UCSD-AML1 (cell line): ENCODE measurements around the gene WDR70.
"Not testable (repeated sequence)": the region's sequence is repeated elsewhere in the genome, so short reads cannot be mapped to it uniquely, and the experiment has no call there.

Source experiments
- DNase-seq: peaks from one replicate; lab custom pipeline; 2025; ENCODE audit not compliant: unreplicated experiment; lab: John Stamatoyannopoulos, UW

The WDR70 gene

DNA sequence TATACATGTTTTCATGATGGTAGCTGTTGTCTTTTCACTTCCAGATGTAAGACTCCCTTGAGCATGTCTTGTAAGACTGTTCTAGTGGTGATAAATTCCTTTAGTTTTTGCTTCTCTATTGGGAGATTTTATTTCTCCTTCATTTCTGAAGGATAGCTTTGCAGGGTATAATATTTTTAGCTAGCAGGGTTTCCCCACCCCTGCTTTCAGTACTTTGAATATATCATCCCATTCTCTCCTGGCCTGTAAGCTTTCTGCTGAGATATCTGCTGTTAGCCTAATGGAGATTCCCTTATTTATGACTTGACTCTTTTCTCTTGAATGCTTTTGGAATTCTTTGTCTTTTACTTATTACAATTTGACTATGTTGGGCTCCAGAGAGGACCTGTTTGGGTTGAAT is 249.8 kb downstream of the WDR70 start:
- no peak for DNase-seq

DNA sequence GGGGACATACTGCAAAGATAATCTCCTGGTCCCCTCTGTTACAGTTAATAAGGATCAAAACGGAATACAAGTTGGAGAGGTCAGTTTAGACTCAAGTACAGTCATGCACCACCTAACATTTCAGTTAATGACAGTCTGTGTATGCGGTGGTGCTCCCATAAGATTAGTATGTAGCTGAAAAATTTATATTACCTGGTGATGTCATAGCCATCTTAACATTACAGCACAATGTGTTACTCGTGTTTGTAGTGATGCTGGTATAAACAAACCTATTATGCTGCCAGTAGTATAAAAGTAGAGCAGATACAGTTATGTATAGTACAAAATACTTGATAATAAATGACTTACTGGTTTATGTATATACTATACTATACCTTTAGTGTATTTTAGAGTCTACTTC is 252.8 kb downstream of the WDR70 start:
- no peak for DNase-seq

- DNase-seq, result no peak
Measured at GRCh38 chr5:37637165-37637845, 258.2 kb downstream of the WDR70 start.

GRCh38 chr5:37638897-37639296 is 259.8 kb downstream of the WDR70 start:
- DNase-seq, result no peak

GRCh38 chr5:37640088-37640487 is 261.0 kb downstream of the WDR70 start:
- no peak for DNase-seq

- DNase-seq, result no peak
Measured at GRCh38 chr5:37641933-37642332, 262.8 kb downstream of the WDR70 start.

DNA sequence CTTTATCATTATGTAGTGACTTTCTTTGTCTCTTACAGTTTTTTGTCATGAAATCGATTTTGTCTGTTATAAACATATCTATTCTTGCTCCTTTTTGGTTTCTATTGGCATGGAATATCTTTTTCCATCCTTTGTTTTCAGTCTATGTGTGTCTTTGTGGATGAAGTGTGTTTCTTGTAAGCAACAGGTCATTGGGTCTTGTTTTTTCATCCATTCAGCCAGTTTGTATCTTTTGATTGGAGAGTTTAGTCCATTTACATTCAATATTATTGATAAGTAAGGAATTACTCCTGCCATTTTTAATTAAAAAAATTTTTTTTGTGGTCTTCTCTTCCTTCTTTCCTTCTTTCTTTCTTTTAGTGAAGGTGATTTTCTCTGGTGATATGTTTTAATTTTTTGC is 266.6 kb downstream of the WDR70 start:
- DNase-seq, result no peak

DNA sequence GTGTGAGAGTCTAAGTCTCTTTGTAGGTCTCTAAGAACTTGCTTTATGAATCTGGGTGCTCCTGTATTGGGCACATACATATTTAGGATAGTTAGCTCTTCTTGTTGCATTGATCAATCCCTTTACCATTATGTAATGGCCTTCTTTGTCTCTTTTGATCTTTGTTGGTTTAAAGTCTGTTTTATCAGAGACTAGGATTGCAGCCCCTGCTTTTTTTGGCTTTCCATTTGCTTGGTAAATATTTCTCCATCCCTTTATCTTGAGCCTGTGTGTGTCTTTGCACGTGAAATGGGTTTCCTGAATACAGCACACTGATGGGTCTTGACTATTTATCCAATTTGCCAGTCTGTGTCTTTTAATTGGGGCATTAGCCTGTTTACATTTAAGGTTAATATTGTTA is 275.4 kb downstream of the WDR70 start:
- not testable (repeated sequence) for DNase-seq

- DNase-seq, result no peak
Measured at GRCh38 chr5:37657046-37657445, 277.9 kb downstream of the WDR70 start.

DNA sequence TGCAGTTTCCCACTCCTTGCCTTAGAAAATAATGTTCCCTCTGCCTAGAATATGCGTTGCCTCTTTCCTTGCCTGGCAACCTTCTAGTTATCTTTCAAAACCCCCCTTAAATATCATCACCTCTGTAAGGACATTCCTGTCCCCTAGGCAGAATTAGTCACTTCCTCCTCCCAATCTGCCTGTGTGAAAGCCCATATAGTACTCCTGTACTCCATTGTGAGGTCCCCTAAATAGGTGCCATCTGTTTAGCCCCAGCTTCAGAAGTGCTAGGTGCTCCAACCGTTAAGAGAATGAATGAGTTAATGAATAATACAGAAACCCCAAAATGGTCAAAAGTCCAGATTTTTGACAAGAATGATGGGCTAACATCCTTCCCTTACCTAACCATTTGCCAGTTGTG is 279.3 kb downstream of the WDR70 start:
- no peak for DNase-seq

- no peak for DNase-seq
Measured at GRCh38 chr5:37660319-37660718, 281.2 kb downstream of the WDR70 start.

GRCh38 chr5:37661227-37661920 is 282.3 kb downstream of the WDR70 start:
- DNase-seq, result no peak

DNA sequence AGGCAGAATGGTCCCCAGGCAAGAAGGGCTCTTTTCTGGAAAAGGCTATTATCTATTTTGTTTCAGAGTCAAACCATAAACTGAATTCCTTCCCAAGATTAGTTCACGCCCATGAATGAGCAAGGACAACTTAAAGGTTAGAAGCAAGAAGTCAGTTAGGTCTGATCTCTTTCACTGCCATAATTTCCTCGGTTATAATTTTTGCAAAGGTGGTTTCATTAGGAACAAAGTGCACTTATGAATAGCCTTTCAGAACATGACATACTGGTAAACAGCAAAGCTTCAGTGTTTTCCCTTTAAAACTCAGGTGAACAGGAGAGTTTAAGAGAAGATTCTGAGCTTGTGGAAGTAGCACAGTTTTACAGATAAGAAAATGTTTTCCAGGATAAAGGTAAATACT is 282.8 kb downstream of the WDR70 start:
- no peak for DNase-seq

GRCh38 chr5:37662362-37662761 is 283.2 kb downstream of the WDR70 start:
- DNase-seq, result no peak

DNA sequence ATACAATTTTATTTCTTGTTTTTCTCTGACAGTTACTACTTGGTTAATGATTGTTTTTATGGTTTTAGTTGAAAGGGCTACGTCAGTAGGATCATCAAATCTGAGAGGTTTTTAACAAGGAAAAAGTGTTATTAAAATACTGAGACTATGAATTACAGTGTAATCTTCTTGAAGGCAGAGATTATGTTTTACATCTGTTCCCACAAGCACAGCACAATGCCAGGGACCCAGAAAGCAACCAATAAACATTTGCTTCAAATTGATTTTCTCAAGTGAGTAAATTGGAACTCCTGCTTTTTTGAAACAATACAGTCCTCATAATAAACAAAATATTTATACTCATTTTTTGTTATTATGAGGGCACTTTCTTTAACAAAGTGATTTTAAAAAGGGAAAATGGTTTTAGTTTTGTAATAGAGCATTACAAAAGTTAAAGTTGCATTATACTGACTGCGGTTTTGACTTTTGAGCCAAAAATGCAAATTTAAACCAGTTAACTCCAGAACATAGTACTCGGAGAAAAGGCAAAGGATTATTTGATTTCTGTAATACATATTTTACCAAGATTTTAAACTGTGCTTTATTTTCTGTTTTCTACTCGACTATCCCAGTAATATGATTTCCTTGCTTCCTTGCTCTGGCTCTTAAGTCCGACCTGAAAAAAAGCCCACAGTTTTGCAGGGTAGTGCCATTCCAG is 283.8 kb downstream of the WDR70 start:
- DNase-seq, result no peak

- DNase-seq, result no peak
Measured at GRCh38 chr5:37663538-37663937, 284.4 kb downstream of the WDR70 start.

GRCh38 chr5:37664551-37664950 is 285.4 kb downstream of the WDR70 start:
- DNase-seq, result no peak

- DNase-seq, result no peak
Measured at GRCh38 chr5:37665272-37665671, 286.2 kb downstream of the WDR70 start.

GRCh38 chr5:37665889-37666288 is 286.8 kb downstream of the WDR70 start:
- no peak for DNase-seq

DNA sequence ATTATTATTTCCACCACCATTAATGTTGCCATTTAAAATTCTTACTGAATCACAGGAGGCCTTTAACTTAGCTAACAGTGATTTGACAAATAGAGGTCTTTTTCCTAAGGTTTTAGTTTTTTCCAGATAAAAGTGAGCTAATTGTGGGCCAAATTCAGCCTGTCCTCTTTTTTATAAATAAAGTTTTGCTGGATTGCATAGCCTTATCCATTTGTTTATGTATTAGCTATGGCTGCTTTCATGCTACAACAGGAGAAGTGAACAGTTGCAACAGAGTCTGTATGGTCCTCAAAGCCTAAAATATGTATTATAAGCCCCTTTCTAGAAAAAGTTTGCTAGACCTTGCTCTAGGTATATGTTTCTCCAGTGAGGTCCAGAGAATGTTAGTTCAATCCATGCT is 288.3 kb downstream of the WDR70 start:
- no peak for DNase-seq

GRCh38 chr5:37667846-37668245 is 288.7 kb downstream of the WDR70 start:
- no peak for DNase-seq

GRCh38 chr5:37668524-37669047 is 289.5 kb downstream of the WDR70 start:
- no peak for DNase-seq
